K562 (cell line): ENCODE data around the gene HPN.

Experiments
- BHLHE40 ChIP-seq: IDR thresholded peaks from 2 replicates; pipeline ENCODE4 v1.6.1; 2011; ENCODE audit warnings: low read length, improper control_type of control experiment
- BRF1 ChIP-seq: IDR thresholded peaks from 3 replicates; pipeline ENCODE4 v1.6.1; 2011; ENCODE audit warnings: borderline replicate concordance, mild to moderate bottlenecking; ENCODE audit not compliant: insufficient read length; ENCODE audit errors: extremely low read depth
- CBX5 ChIP-seq: IDR thresholded peaks from 2 replicates; pipeline ENCODE4 v1.6.1; 2014; ENCODE audit warnings: low read depth, borderline replicate concordance
- CTCF ChIP-seq, 3 experiments: IDR thresholded peaks in 2 of 3; conservative IDR thresholded peaks in 1 of 3; 2 replicates each; pipeline ENCODE4 v1.5.1; 2011 to 2012; ENCODE audit warnings: low read length in 3 of 3, mild to moderate bottlenecking in 3 of 3, control low read depth in 2 of 3, improper control_type of control experiment in 1 of 3, inconsistent platforms in 1 of 3, low read depth in 1 of 3, mixed read lengths in 1 of 3, moderate library complexity in 1 of 3; ENCODE audit not compliant: insufficient read depth in 2 of 3
- GATA2 ChIP-seq: sonication (generic); formaldehyde crosslinking; IDR thresholded peaks from 2 replicates; pipeline ENCODE4 v1.4.0; 2020; ENCODE audit warnings: mild to moderate bottlenecking, missing genetic modification reagents
- MAX ChIP-seq: sonication (generic); formaldehyde crosslinking; IDR thresholded peaks from 2 replicates; pipeline ENCODE4 v1.9.0; 2022; ENCODE audit warnings: mild to moderate bottlenecking, missing genetic modification reagents
- MXI1 ChIP-seq: IDR thresholded peaks from 2 replicates; pipeline ENCODE4 v1.6.1; 2011; ENCODE audit warnings: low read depth, mild to moderate bottlenecking, improper control_type of control experiment, low read length
- REST ChIP-seq, 2 experiments: fragments of 450-650 bp; formaldehyde crosslinking in 1 of 2; IDR thresholded peaks; 2 replicates each; pipeline versions ENCODE4 v1.4.0 to v1.6.1; 2014 to 2020; ENCODE audit warnings: mild to moderate bottlenecking in 2 of 2, borderline replicate concordance in 1 of 2, low read depth in 1 of 2
- TAF1 ChIP-seq: IDR thresholded peaks from 2 replicates; pipeline ENCODE4 v1.6.1; 2011; ENCODE audit warnings: mild to moderate bottlenecking, low read length, moderate library complexity; ENCODE audit not compliant: insufficient read depth, control insufficient read depth, severe bottlenecking; ENCODE audit errors: extremely low read depth
- ZNF212 ChIP-seq: fragments of 450-650 bp; formaldehyde crosslinking; IDR thresholded peaks from 2 replicates; pipeline ENCODE4 v1.4.0; 2020; ENCODE audit warnings: mild to moderate bottlenecking

GRCh38 chr19:35042056-35042730, 672 bp downstream of the HPN start:
- TF ChIP-seq CBX5 (no peak), REST (IDR thresholded peaks at IDR 0.05; ENCODE audit: borderline replicate concordance) (no peak), REST (CRISPR knock-in tag; IDR thresholded peaks at IDR 0.05; ENCODE audit: low read depth) (no peak), MXI1 (no peak), CTCF (IDR thresholded peaks at IDR 0.05 in 2 of 3, conservative IDR thresholded peaks at IDR 0.05 in 1 of 3; ENCODE audit: insufficient read depth in 2 of 3, low read depth in 1 of 3, low read length in 3 of 3) (no peak), ZNF212 (CRISPR knock-in tag) (no peak), BHLHE40 (no peak), MAX (CRISPR knock-in tag) (no peak), TAF1 (no peak), GATA2 (CRISPR knock-in tag) (no peak), BRF1 (no peak)
